C4-2B (cell line): ENCODE results near the gene CTNNA3.

Source experiments
- ZFX ChIP-seq: fragments of 450-650 bp; IDR thresholded peaks from 2 replicates; pipeline ENCODE4 v1.6.1; 2017
- TF ChIP-seq, protein P1 (sequence below): fragments of 450-650 bp; conservative IDR thresholded peaks from 2 replicates; pipeline ENCODE4 v1.5.1; 2017; ENCODE audit warnings: mild to moderate bottlenecking

DNA sequence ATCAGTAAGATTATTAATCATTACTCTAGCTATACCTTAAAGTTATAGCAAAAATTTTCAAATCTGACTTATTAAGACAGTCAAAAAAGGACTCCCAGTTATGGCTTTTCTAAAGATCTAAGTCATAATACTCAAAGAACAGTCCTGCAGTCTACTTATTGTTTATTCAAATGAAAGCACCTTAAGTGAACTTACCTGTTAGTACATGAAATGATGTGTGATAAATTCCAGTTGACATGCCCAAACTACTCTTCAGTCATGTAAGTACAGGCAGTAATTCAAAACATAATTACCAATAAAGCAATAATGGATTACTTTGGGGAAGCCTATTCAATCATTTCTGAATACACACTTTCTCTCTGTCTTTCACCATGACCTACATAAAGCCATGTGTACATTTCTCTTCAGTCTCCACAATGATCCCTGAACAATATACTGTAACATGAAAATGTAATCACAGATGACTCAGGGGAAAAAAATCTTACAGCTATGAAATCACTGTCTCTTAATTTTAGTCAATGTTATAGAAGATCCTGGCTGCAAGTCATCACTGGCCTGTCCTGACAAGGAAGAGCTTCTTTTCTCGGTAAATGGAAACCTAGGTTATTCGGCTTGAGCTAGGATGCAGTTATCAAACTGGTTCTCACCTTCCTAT is 1190.9 kb downstream of the CTNNA3 start:
- TF ChIP-seq, protein P1, sequence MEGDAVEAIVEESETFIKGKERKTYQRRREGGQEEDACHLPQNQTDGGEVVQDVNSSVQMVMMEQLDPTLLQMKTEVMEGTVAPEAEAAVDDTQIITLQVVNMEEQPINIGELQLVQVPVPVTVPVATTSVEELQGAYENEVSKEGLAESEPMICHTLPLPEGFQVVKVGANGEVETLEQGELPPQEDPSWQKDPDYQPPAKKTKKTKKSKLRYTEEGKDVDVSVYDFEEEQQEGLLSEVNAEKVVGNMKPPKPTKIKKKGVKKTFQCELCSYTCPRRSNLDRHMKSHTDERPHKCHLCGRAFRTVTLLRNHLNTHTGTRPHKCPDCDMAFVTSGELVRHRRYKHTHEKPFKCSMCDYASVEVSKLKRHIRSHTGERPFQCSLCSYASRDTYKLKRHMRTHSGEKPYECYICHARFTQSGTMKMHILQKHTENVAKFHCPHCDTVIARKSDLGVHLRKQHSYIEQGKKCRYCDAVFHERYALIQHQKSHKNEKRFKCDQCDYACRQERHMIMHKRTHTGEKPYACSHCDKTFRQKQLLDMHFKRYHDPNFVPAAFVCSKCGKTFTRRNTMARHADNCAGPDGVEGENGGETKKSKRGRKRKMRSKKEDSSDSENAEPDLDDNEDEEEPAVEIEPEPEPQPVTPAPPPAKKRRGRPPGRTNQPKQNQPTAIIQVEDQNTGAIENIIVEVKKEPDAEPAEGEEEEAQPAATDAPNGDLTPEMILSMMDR = no peak
- no peak for TF ChIP-seq ZFX
